K562 (cell line): ENCODE data around the gene SIGMAR1. TPM values are rescaled to one million over a fixed set of nuclear protein-coding genes. Genes with fewer than 3 reads are reported as not detected.

Experiments
- CBX2 ChIP-seq: fragments of 200-600 bp; sonication (generic); IDR thresholded peaks from one replicate; pipeline ENCODE4 v1.6.1; 2012; ENCODE audit warnings: mild to moderate bottlenecking, low read length, inconsistent platforms; ENCODE audit not compliant: insufficient read depth, poor library complexity, severe bottlenecking
- CTBP1 ChIP-seq: fragments of 450-650 bp; IDR thresholded peaks from 2 replicates; pipeline ENCODE4 v1.6.1; 2016; ENCODE audit warnings: borderline replicate concordance
- CXXC5 ChIP-seq: fragments of 250-450 bp; sonication (Bioruptor Pico); IDR thresholded peaks from 2 replicates; pipeline ENCODE4 v1.8.0; 2022; ENCODE audit warnings: inconsistent platforms, mild to moderate bottlenecking, moderate library complexity
- DEAF1 ChIP-seq: fragments of 450-650 bp; formaldehyde crosslinking; IDR thresholded peaks from 2 replicates; pipeline ENCODE4 v1.4.0; 2020; ENCODE audit warnings: mild to moderate bottlenecking, moderate library complexity
- DPF2 ChIP-seq: fragments of 450-650 bp; IDR thresholded peaks from 2 replicates; pipeline ENCODE4 v1.6.1; 2016
- ETV1 ChIP-seq: fragments of 450-650 bp; conservative IDR thresholded peaks from 2 replicates; pipeline ENCODE4 v1.6.1; 2016; ENCODE audit warnings: missing genetic modification characterization, control low read depth, low read depth, missing compliant biosample characterization
- MTF1 ChIP-seq: fragments of 250-450 bp; sonication (Bioruptor Pico); IDR thresholded peaks from 2 replicates; pipeline ENCODE4 v1.9.0; 2021; ENCODE audit warnings: moderate library complexity, mild to moderate bottlenecking, inconsistent platforms, borderline replicate concordance
- NCOA6 ChIP-seq: fragments of 450-650 bp; IDR thresholded peaks from 2 replicates; pipeline ENCODE4 v1.6.1; 2017; ENCODE audit warnings: mild to moderate bottlenecking
- NR2C2 ChIP-seq, 2 experiments: fragments of 200-800 bp in 1 of 2; sonication (Bioruptor generic) in 1 of 2; sonication (generic) in 1 of 2; formaldehyde crosslinking in 1 of 2; IDR thresholded peaks; 2 replicates each; pipeline versions ENCODE4 v1.6.1 to v1.8.0; 2016 to 2022; ENCODE audit warnings: mild to moderate bottlenecking in 1 of 2, missing compliant biosample characterization in 1 of 2, missing genetic modification characterization in 1 of 2, missing genetic modification reagents in 1 of 2
- PPARD ChIP-seq: fragments of 250-450 bp; sonication (Bioruptor Pico); IDR thresholded peaks from 2 replicates; pipeline ENCODE4 v1.8.0; 2022; ENCODE audit warnings: inconsistent platforms, mild to moderate bottlenecking, moderate library complexity
- RERE ChIP-seq: sonication (generic); formaldehyde crosslinking; IDR thresholded peaks from 2 replicates; pipeline ENCODE4 v1.8.0; 2023; ENCODE audit warnings: missing genetic modification reagents, mild to moderate bottlenecking, borderline replicate concordance
- SAFB ChIP-seq: fragments of 200-400 bp; formaldehyde crosslinking; IDR thresholded peaks from 2 replicates; pipeline ENCODE4 v1.6.1; 2017; ENCODE audit warnings: low read depth, low read length, borderline replicate concordance
- U2AF2 ChIP-seq: fragments of 200-400 bp; formaldehyde crosslinking; optimal IDR thresholded peaks from 2 replicates; pipeline ENCODE3; 2017; ENCODE audit warnings: low read depth, mild to moderate bottlenecking, low read length
- ZNF282 ChIP-seq: sonication (generic); formaldehyde crosslinking; IDR thresholded peaks from 2 replicates; pipeline ENCODE4 v1.8.1; 2023; ENCODE audit warnings: missing genetic modification reagents
- ZNF324 ChIP-seq: fragments of 250-450 bp; sonication (Bioruptor Pico); IDR thresholded peaks from 2 replicates; pipeline ENCODE4 v1.4.0; 2020; ENCODE audit warnings: mild to moderate bottlenecking
- ZNF57 ChIP-seq: fragments of 450-650 bp; formaldehyde crosslinking; IDR thresholded peaks from 2 replicates; pipeline ENCODE4 v1.4.0; 2020; ENCODE audit warnings: mild to moderate bottlenecking, moderate library complexity
- polyA plus RNA-seq, 8 experiments: library from polyadenylated mRNA; depleted of rRNA in 4 of 8; stranded (reverse) in 5 of 8; unstranded in 3 of 8; fragments of >200 nt; fragmentation: Nextera tagmentation in 2 of 8; fragmentation: Illumina TruSeq in 1 of 8; extraction: Ambion mirVana in 2 of 8; extraction: Trizol in 1 of 8; gene quantifications; 2 replicates each; pipeline versions ENCODE4 v1.2.1 to v1.2.3, GENCODE V29; 2011 to 2014; ENCODE audit warnings: inconsistent platforms in 1 of 8, missing spikeins in 1 of 8
- total RNA-seq, 7 experiments: library from RNA; depleted of rRNA in 6 of 7; stranded (reverse); fragments of >200 nt in 6 of 7; fragmentation: Illumina TruSeq in 2 of 7; extraction: Trizol in 2 of 7; gene quantifications; 2 replicates each; pipeline versions ENCODE4 v1.2.1 to v1.2.3, GENCODE V29; 2011 to 2021; ENCODE audit warnings: low replicate concordance in 1 of 7
- TF ChIP-seq, protein P1 (sequence below): fragments of 250-450 bp; sonication (Bioruptor Pico); IDR thresholded peaks from 2 replicates; pipeline ENCODE4 v1.5.0; 2021
- TF ChIP-seq, protein P2 (sequence below): sonication (generic); formaldehyde crosslinking; IDR thresholded peaks from 2 replicates; pipeline ENCODE4 v1.8.1; 2023; ENCODE audit warnings: mild to moderate bottlenecking, missing genetic modification reagents, moderate library complexity

The SIGMAR1 gene
- total and polyA plus RNA-seq, 9 of the 15 experiments (the other 6 are each of a cell fraction or from before 2014, with no cell fraction given): 6.9 to 80.0 (median 35.2) TPM

- TF ChIP-seq CTBP1: peak; percentile 21; the same call in 1 of the 2 replicates
- no peak for TF ChIP-seq DEAF1 (CRISPR knock-in tag)
- no peak for TF ChIP-seq RERE (CRISPR knock-in tag)
- TF ChIP-seq, protein P1, sequence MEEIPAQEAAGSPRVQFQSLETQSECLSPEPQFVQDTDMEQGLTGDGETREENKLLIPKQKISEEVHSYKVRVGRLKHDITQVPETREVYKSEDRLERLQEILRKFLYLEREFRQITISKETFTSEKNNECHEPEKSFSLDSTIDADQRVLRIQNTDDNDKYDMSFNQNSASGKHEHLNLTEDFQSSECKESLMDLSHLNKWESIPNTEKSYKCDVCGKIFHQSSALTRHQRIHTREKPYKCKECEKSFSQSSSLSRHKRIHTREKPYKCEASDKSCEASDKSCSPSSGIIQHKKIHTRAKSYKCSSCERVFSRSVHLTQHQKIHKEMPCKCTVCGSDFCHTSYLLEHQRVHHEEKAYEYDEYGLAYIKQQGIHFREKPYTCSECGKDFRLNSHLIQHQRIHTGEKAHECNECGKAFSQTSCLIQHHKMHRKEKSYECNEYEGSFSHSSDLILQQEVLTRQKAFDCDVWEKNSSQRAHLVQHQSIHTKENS: no peak
- no peak for TF ChIP-seq NCOA6
- TF ChIP-seq ZNF57 (CRISPR knock-in tag): no peak
- no peak for TF ChIP-seq U2AF2
- TF ChIP-seq PPARD: no peak
- no peak for TF ChIP-seq NR2C2 (CRISPR knock-in tag; IDR thresholded peaks at IDR 0.05)
- TF ChIP-seq NR2C2 (tag; IDR thresholded peaks at IDR 0.05): peak; percentile 89
- TF ChIP-seq MTF1 (CRISPR knock-in tag): no peak
- TF ChIP-seq CBX2: no peak
- TF ChIP-seq, protein P2, sequence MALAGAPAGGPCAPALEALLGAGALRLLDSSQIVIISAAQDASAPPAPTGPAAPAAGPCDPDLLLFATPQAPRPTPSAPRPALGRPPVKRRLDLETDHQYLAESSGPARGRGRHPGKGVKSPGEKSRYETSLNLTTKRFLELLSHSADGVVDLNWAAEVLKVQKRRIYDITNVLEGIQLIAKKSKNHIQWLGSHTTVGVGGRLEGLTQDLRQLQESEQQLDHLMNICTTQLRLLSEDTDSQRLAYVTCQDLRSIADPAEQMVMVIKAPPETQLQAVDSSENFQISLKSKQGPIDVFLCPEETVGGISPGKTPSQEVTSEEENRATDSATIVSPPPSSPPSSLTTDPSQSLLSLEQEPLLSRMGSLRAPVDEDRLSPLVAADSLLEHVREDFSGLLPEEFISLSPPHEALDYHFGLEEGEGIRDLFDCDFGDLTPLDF: no peak
- no peak for TF ChIP-seq ZNF324 (CRISPR knock-in tag)
- peak; percentile 57; the same call in 1 of the 2 replicates for TF ChIP-seq ETV1
- no peak for TF ChIP-seq ZNF282
- TF ChIP-seq SAFB: no peak
- peak; percentile 64 for TF ChIP-seq CXXC5
- TF ChIP-seq DPF2: peak; percentile 77; the same call in 1 of the 2 replicates
These were observed 28.0 kb upstream of the SIGMAR1 start (continued) for GRCh38 chr9:34665381-34666250.
